Diencephalon (tissue), 1 donor: Measurements from ENCODE around the gene FATE1. TPM values are rescaled to one million over a fixed set of nuclear protein-coding genes. Genes with fewer than 3 reads are reported as not detected.

ENCODE experiments used
- total RNA-seq: library from RNA; depleted of rRNA; stranded (reverse); fragments of >200 nt; gene quantifications from one replicate; pipeline ENCODE4 v1.2.3, GENCODE V29; 2014

The FATE1 gene
- not detected for total RNA-seq

DNA sequence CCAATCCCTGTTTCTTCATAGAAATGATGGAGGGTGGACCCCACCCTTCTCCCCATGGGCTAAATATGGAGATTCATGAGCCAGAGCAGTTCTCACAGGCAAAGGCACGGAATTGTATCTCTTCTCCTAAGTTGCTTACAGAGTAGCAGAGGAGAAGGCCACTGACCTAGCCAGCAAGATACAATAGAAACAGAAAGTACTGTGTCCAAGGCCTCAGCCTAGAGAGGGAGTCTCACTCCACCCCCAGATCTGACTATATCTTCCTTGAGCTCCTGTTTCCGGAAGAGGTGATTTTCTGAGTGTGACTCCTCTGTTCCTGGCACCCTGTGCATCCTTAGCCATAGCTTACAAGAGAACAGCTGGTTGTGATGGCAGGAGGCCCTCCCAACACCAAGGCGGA is at the start of gene FATE1:
Gene FATE1 (plus strand): TSS at position 284 of the 400 bp plus-strand sequence. CDS start 85 bp downstream, at position 369.

GRCh38 chrX:151694661-151695582 is 20.9 kb upstream of the FATE1 start, which contains the start of gene PRRG3:
PRRG3 (plus strand) TSS chrX:151695458; CDS start chrX:151698815, 3,357 bp downstream.

GRCh38 chrX:151734446-151734845 is 18.6 kb downstream of the FATE1 start, which contains the start of gene CNGA2:
CNGA2 (plus strand) TSS chrX:151734746; CDS start chrX:151738484, 3,738 bp downstream.

Other genes with a start within 250 kb of the FATE1 start
- gene PASD1, start 152.4 kb upstream of the FATE1 start, total RNA-seq: not detected
- gene PRRG3, start 20.6 kb upstream of the FATE1 start, total RNA-seq: 10.4 TPM
- not detected for gene CNGA2, start 18.7 kb downstream of the FATE1 start, total RNA-seq
- not detected for gene MAGEA4, start 196.9 kb downstream of the FATE1 start, total RNA-seq